Measurements from ENCODE around the gene TBC1D24.
A peak's percentile ranks its signal among the peaks of the same experiment; 100 is the strongest.

Gene TBC1D24

GRCh38 chr16:2486645-2487516 lies 12.0 kb downstream of the TBC1D24 start:
- DNase-seq (ENCODE audit: low read depth, low spot score) = no peak
- POLR2A ChIA-PET = no interaction called here
- CTCF ChIA-PET = interaction anchor here (5.1 kb wide), 1 partner anchor 14 kb away, joined by 41 read pairs; no protein-coding TSS in a partner anchor
- no peak overlapping the region for H3K4me3 ChIP-seq (ENCODE audit: low read depth, low read length)
- peak; percentile 6 for TF ChIP-seq CTCF (IDR thresholded peaks at IDR 0.05; ENCODE audit: insufficient read depth, low read length, missing control alignments)

- no peak for TF ChIP-seq CTCF (IDR thresholded peaks at IDR 0.05; ENCODE audit: insufficient read depth, low read length, missing control alignments)
- H3K4me3 ChIP-seq (ENCODE audit: low read depth, low read length) = no peak overlapping the region
- CTCF ChIA-PET = interaction anchor here (1.1 to 2.9 kb wide), 3 partner anchors 13 to 44 kb away, joined by 4 to 29 read pairs (median 8); partner anchors contain the start of gene TBC1D24
- DNase-seq (ENCODE audit: low read depth, low spot score) = no peak
- POLR2A ChIA-PET = no interaction called here
Observed at GRCh38 chr16:2487517-2487842, 12.6 kb downstream of the TBC1D24 start.

GRCh38 chr16:2487903-2488531 lies 13.1 kb downstream of the TBC1D24 start:
- CTCF ChIA-PET = interaction anchor here (0.9 to 2.9 kb wide), 4 partner anchors 10 to 44 kb away, joined by 3 to 29 read pairs (median 6); partner anchors contain the start of gene TBC1D24
- POLR2A ChIA-PET = no interaction called here
- H3K4me3 ChIP-seq (ENCODE audit: low read depth, low read length) = no peak overlapping the region
- DNase-seq (ENCODE audit: low read depth, low spot score) = no peak
- TF ChIP-seq CTCF (IDR thresholded peaks at IDR 0.05; ENCODE audit: insufficient read depth, low read length, missing control alignments) = no peak

GRCh38 chr16:2489581-2489980 lies 14.7 kb downstream of the TBC1D24 start:
- DNase-seq (ENCODE audit: low read depth, low spot score) = no peak
- TF ChIP-seq CTCF (IDR thresholded peaks at IDR 0.05; ENCODE audit: insufficient read depth, low read length, missing control alignments) = no peak
- CTCF ChIA-PET = interaction anchor here (2.9 kb wide), 1 partner anchor 12 kb away, joined by 29 read pairs; no protein-coding TSS in a partner anchor

GRCh38 chr16:2490190-2491105 lies 15.5 kb downstream of the TBC1D24 start:
- ChIA-PET POLR2A (no interaction called here), CTCF (interaction anchor here (2.9 to 3.6 kb wide), 2 partner anchors 11 kb away, joined by 20 to 29 read pairs; no protein-coding TSS in a partner anchor)
- no peak overlapping the region for H3K4me3 ChIP-seq (ENCODE audit: low read depth, low read length)
- TF ChIP-seq CTCF (IDR thresholded peaks at IDR 0.05; ENCODE audit: insufficient read depth, low read length, missing control alignments) = no peak
- DNase-seq (ENCODE audit: low read depth, low spot score) = no peak

More at GRCh38 chr16:2489581-2489980, 14.7 kb downstream of the TBC1D24 start:
- POLR2A ChIA-PET = no interaction called here
- no peak overlapping the region for H3K4me3 ChIP-seq (ENCODE audit: low read depth, low read length)

Data from AG04449 (cell line).